CD14-positive monocyte (primary cell): Measurements from ENCODE around the gene LRP6. TPM values are rescaled to one million over a fixed set of nuclear protein-coding genes. Genes with fewer than 3 reads are reported as not detected.

Experiments used
- DNase-seq, 3 donors: peaks; one replicate each; pipeline ENCODE4 v3.0.0-alpha.2; 2011 to 2022
- H2AFZ ChIP-seq: 2 replicates; pipeline ENCODE4 v1.6.0; 2012; ENCODE audit warnings: mild to moderate bottlenecking, low read depth, low read length, inconsistent platforms; ENCODE audit not compliant: insufficient read depth, poor library complexity, severe bottlenecking
- H3K27ac ChIP-seq, 2 donors: 1 replicate in 1 of 2; 2 replicates in 1 of 2; pipeline ENCODE4 v1.5.1; 2012 to 2013; ENCODE audit warnings: low read length in 2 of 2, control low read depth in 1 of 2, inconsistent platforms in 1 of 2, low read depth in 1 of 2, mild to moderate bottlenecking in 1 of 2
- H3K27me3 ChIP-seq, 2 donors: one replicate each; pipeline versions ENCODE4 v1.6.0 to v1.6.1; 2011 to 2013; ENCODE audit warnings: low read length in 2 of 2; ENCODE audit not compliant: control insufficient read depth in 2 of 2, insufficient read depth in 2 of 2
- H3K36me3 ChIP-seq, 2 donors: replicated peaks in 1 of 2; 1 replicate in 1 of 2; 2 replicates in 1 of 2; pipeline versions ENCODE4 v1.5.1 to v1.6.1; 2012 to 2013; ENCODE audit warnings: low read length in 2 of 2, control low read depth in 1 of 2, inconsistent platforms in 1 of 2, mild to moderate bottlenecking in 1 of 2; ENCODE audit not compliant: insufficient read depth in 2 of 2, control insufficient read depth in 1 of 2
- H3K4me1 ChIP-seq, 2 donors: 1 replicate in 1 of 2; 2 replicates in 1 of 2; pipeline versions ENCODE4 v1.5.1 to v1.6.1; 2012 to 2013; ENCODE audit warnings: low read length in 2 of 2, control low read depth in 1 of 2, inconsistent platforms in 1 of 2, mild to moderate bottlenecking in 1 of 2, moderate library complexity in 1 of 2; ENCODE audit not compliant: insufficient read depth in 2 of 2, control insufficient read depth in 1 of 2
- H3K4me2 ChIP-seq: replicated peaks from 2 replicates; pipeline ENCODE3; 2012; ENCODE audit warnings: low read length, moderate library complexity, mild to moderate bottlenecking; ENCODE audit not compliant: poor library complexity, severe bottlenecking; ENCODE audit errors: extremely low read depth
- H3K4me3 ChIP-seq, 3 experiments: fragments of 200-600 bp in 1 of 3; sonication (generic) in 1 of 3; replicated peaks in 1 of 3; 1 replicate in 2 of 3; 2 replicates in 1 of 3; pipeline ENCODE4 v1.5.1; 2011 to 2013; ENCODE audit warnings: low read length in 3 of 3, mild to moderate bottlenecking in 3 of 3, control low read depth in 2 of 3, low read depth in 2 of 3, inconsistent platforms in 1 of 3, moderate library complexity in 1 of 3
- H3K79me2 ChIP-seq: 2 replicates; pipeline ENCODE4 v1.6.0; 2012; ENCODE audit warnings: mild to moderate bottlenecking, control low read depth, inconsistent platforms, low read length, moderate library complexity; ENCODE audit not compliant: insufficient read depth
- H3K9ac ChIP-seq: 2 replicates; pipeline ENCODE4 v1.6.0; 2017; ENCODE audit warnings: low read length, mild to moderate bottlenecking; ENCODE audit not compliant: insufficient read depth, poor library complexity, severe bottlenecking
- H3K9me3 ChIP-seq, 2 donors: replicated peaks in 1 of 2; 1 replicate in 1 of 2; 2 replicates in 1 of 2; pipeline versions ENCODE4 v1.5.1 to v1.6.1; 2012 to 2013; ENCODE audit warnings: low read length in 2 of 2, control low read depth in 1 of 2; ENCODE audit not compliant: control insufficient read depth in 1 of 2, insufficient read depth in 1 of 2
- H4K20me1 ChIP-seq: 2 replicates; pipeline ENCODE4 v1.6.0; 2012; ENCODE audit warnings: mild to moderate bottlenecking, low read length, control low read depth, moderate library complexity; ENCODE audit not compliant: insufficient read depth
- H3K27ac Mint-ChIP-seq, 7 donors: one replicate each; pipeline ENCODE4 v1.8.0; 2020; ENCODE audit warnings: mild to moderate bottlenecking in 7 of 7, mixed read lengths in 7 of 7, moderate library complexity in 6 of 7, inconsistent platforms in 2 of 7
- H3K27me3 Mint-ChIP-seq, 3 donors: one replicate each; pipeline ENCODE4 v1.8.0; 2021 to 2022; ENCODE audit warnings: low read depth in 3 of 3, mild to moderate bottlenecking in 3 of 3, mixed read lengths in 3 of 3, moderate library complexity in 3 of 3, inconsistent platforms in 1 of 3
- H3K36me3 Mint-ChIP-seq, 2 donors: one replicate each; pipeline ENCODE4 v1.8.0; 2020; ENCODE audit warnings: mixed read lengths in 2 of 2, inconsistent platforms in 1 of 2, mild to moderate bottlenecking in 1 of 2
- H3K4me1 Mint-ChIP-seq: one replicate; pipeline ENCODE4 v1.8.0; 2020; ENCODE audit warnings: mild to moderate bottlenecking, mixed read lengths
- H3K4me3 Mint-ChIP-seq, 2 donors: one replicate each; pipeline ENCODE4 v1.8.0; 2020; ENCODE audit warnings: mild to moderate bottlenecking in 2 of 2, mixed read lengths in 2 of 2, moderate library complexity in 1 of 2
- H3K9me3 Mint-ChIP-seq, 7 donors: one replicate each; pipeline ENCODE4 v1.8.0; 2020 to 2022; ENCODE audit warnings: mixed read lengths in 7 of 7, mild to moderate bottlenecking in 6 of 7, moderate library complexity in 6 of 7, inconsistent platforms in 2 of 7
- WGBS: methylation state at CpG from one replicate; pipeline ENCODE4 v1.1.5; 2013; ENCODE audit warnings: missing lambda C conversion rate; ENCODE audit not compliant: insufficient coverage; 5-methylcytosine and 5-hydroxymethylcytosine counted together
- intact Hi-C, 2 donors: fragments of 100-400 bp; cut with micrococcal nuclease; formaldehyde crosslinking; loops; one replicate each; pipeline versions ENCODE4 v1.15.0 to v1.15.1; 2023
- polyA plus RNA-seq, 3 donors: library from polyadenylated mRNA; depleted of rRNA in 1 of 3; unstranded in 2 of 3; stranded (reverse) in 1 of 3; fragments of 300-500 nt in 2 of 3; fragments of >200 nt in 1 of 3; fragmentation: Illumina TruSeq in 2 of 3; gene quantifications; 1 replicate in 2 of 3; 2 replicates in 1 of 3; pipeline ENCODE4 v1.2.3, GENCODE V29; 2012 to 2021
- TF ChIP-seq, protein P1 (sequence below): fragments of 200-600 bp; IDR thresholded peaks from one replicate; pipeline ENCODE4 v1.8.0; 2022; ENCODE audit warnings: antibody characterized with exemption, mild to moderate bottlenecking

Gene LRP6
- polyA plus RNA-seq, 3 donors: 0.08 TPM; not detected in 2

DNA sequence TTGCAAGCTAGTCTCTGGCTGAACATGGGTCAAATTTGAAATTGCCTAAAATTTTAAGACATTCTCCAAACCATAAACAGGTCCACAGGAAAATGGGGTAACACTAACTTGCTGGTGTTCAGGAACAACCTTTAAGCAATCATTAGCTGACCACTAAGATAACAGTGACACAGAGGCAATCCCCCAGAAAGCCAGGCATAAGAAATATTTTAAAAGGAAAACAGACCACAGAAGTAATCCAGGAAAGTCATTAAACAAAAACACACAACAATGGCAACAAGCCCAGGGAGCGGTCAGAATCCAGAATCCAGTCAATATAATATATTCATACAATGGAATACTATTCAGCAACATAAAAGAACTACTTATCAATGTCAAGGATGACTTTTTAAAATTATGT, 59.1 kb downstream of the LRP6 start:
- Mint-ChIP-seq H3K27ac (no peak overlapping the region), H3K4me3 (no peak overlapping the region)
- no peak overlapping the region for H3K4me3 ChIP-seq

DNA sequence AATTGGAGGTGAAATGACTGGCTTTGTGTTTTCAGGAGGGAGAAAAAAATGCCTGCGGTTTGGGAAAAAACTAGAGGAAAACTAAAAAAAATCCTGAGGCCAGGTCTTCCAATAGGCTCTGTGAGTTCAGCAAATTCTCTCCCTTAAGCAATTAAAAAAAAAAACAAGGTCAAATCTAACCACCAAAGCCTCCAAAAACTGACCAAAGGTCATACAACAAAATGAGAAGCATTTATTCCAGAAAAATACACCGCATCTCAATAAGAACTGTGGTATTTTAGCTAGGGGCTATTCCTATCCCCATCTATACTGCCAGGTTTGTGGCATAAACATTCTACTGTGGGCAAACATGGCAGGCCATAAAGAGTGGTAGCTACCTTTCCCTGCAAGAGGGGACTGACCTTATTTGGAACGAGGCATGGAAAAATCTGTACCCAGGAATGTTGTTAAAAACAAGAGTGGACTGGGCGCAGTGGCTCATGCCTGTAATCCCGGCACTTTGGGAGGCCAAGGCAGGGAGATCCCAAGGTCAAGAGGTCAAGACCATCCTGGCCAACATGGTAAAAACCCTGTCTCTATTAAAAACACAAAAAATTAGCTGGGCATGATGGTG, 60.0 kb downstream of the LRP6 start:
- no peaks in the 10 kb centered on the region for H3K4me1 Mint-ChIP-seq
- no peak overlapping the region for H3K4me2 ChIP-seq
- no peak overlapping the region for H2AFZ ChIP-seq
- H3K27ac Mint-ChIP-seq: no peak overlapping the region
- DNase-seq: no peak
- H3K4me3 ChIP-seq: no peak overlapping the region
- H3K27me3 ChIP-seq: no peaks in the 10 kb centered on the region
- H3K36me3 ChIP-seq: no peaks in the 10 kb centered on the region
- H3K4me3 Mint-ChIP-seq: no peak overlapping the region
- intact Hi-C loops: no loop called here
- no peaks in the 10 kb centered on the region for H3K36me3 Mint-ChIP-seq
- H3K4me1 ChIP-seq: no peaks in the 10 kb centered on the region
- peaks cover 1 to 4% (median 2%) of the 10 kb centered on the region in 3 donors for H3K27me3 Mint-ChIP-seq
- H3K79me2 ChIP-seq: no peaks in the 10 kb centered on the region
- TF ChIP-seq, protein P1, sequence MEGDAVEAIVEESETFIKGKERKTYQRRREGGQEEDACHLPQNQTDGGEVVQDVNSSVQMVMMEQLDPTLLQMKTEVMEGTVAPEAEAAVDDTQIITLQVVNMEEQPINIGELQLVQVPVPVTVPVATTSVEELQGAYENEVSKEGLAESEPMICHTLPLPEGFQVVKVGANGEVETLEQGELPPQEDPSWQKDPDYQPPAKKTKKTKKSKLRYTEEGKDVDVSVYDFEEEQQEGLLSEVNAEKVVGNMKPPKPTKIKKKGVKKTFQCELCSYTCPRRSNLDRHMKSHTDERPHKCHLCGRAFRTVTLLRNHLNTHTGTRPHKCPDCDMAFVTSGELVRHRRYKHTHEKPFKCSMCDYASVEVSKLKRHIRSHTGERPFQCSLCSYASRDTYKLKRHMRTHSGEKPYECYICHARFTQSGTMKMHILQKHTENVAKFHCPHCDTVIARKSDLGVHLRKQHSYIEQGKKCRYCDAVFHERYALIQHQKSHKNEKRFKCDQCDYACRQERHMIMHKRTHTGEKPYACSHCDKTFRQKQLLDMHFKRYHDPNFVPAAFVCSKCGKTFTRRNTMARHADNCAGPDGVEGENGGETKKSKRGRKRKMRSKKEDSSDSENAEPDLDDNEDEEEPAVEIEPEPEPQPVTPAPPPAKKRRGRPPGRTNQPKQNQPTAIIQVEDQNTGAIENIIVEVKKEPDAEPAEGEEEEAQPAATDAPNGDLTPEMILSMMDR: no peak
- H3K27ac ChIP-seq: no peak overlapping the region
- 100% methylated on average over 2 of the region's 5 CpGs for WGBS
- H3K9me3 Mint-ChIP-seq: peaks cover 0 to 1% (median 0%) of the 10 kb centered on the region in 7 donors
- H3K9ac ChIP-seq: no peak overlapping the region
- H3K9me3 ChIP-seq: no peaks in the 10 kb centered on the region
- no peaks in the 10 kb centered on the region for H4K20me1 ChIP-seq

More for the DNA sequence above, 59.1 kb downstream of the LRP6 start:
- Histone ChIP-seq H3K79me2 (no peaks in the 10 kb centered on the region), H3K27me3 (no peaks in the 10 kb centered on the region), H3K9me3 (no peaks in the 10 kb centered on the region), H3K36me3 (no peaks in the 10 kb centered on the region), H2AFZ (no peak overlapping the region), H3K4me2 (no peak overlapping the region), H3K4me1 (no peaks in the 10 kb centered on the region), H4K20me1 (no peaks in the 10 kb centered on the region), H3K27ac (no peak overlapping the region), H3K9ac (no peak overlapping the region)
- WGBS: no CpG with 5 or more reads among the region's 1 CpG
- intact Hi-C loops: no loop called here
- H3K9me3 Mint-ChIP-seq: peaks cover 0 to 1% (median 0%) of the 10 kb centered on the region in 7 donors
- no peaks in the 10 kb centered on the region for H3K4me1 Mint-ChIP-seq
- no peak for DNase-seq
- no peaks in the 10 kb centered on the region for H3K36me3 Mint-ChIP-seq
- H3K27me3 Mint-ChIP-seq: peaks cover 1 to 3% (median 2%) of the 10 kb centered on the region in 3 donors
- TF ChIP-seq, protein P1: no peak
